Liver (tissue), 9 donors: ENCODE results near the gene TRIM71. TPM values are rescaled to one million over a fixed set of nuclear protein-coding genes. Genes with fewer than 3 reads are reported as not detected.
A peak's percentile ranks its signal among the peaks of the same experiment; 100 is the strongest.

Experiments used
- DNase-seq: peaks from one replicate; pipeline ENCODE4 v3.0.0-alpha.2; 2017; ENCODE audit warnings: low spot score
- H3K27ac ChIP-seq, 2 donors: one replicate each; pipeline ENCODE4 v1.7.0; 2013; ENCODE audit warnings: inconsistent platforms in 2 of 2, low read length in 2 of 2, control low read depth in 1 of 2, low read depth in 1 of 2, mild to moderate bottlenecking in 1 of 2
- H3K27me3 ChIP-seq, 4 donors: one replicate each; pipeline versions ENCODE4 v1.6.1 to v1.7.0; 2013; ENCODE audit warnings: low read length in 3 of 4, inconsistent platforms in 1 of 4, mild to moderate bottlenecking in 1 of 4, moderate library complexity in 1 of 4; ENCODE audit not compliant: control insufficient read depth in 4 of 4, insufficient read depth in 4 of 4
- H3K36me3 ChIP-seq, 4 donors: one replicate each; pipeline versions ENCODE4 v1.6.1 to v1.7.0; 2013; ENCODE audit warnings: low read length in 3 of 4, mild to moderate bottlenecking in 3 of 4, low read depth in 1 of 4, moderate library complexity in 1 of 4; ENCODE audit not compliant: control insufficient read depth in 4 of 4, insufficient read depth in 3 of 4
- H3K4me1 ChIP-seq, 4 donors: one replicate each; pipeline versions ENCODE4 v1.6.1 to v1.7.0; 2013; ENCODE audit warnings: low read length in 3 of 4, mild to moderate bottlenecking in 3 of 4, moderate library complexity in 1 of 4; ENCODE audit not compliant: control insufficient read depth in 4 of 4, insufficient read depth in 4 of 4
- H3K4me3 ChIP-seq, 3 donors: one replicate each; pipeline versions ENCODE4 v1.6.1 to v1.7.0; 2013; ENCODE audit warnings: low read length in 3 of 3, control low read depth in 1 of 3, low read depth in 1 of 3, mild to moderate bottlenecking in 1 of 3
- H3K9ac ChIP-seq, 2 donors: one replicate each; pipeline ENCODE4 v1.7.0; 2013; ENCODE audit warnings: low read length in 2 of 2, mild to moderate bottlenecking in 2 of 2, moderate library complexity in 2 of 2, control low read depth in 1 of 2, low read depth in 1 of 2
- H3K9me3 ChIP-seq, 4 donors: one replicate each; pipeline versions ENCODE4 v1.6.1 to v1.7.0; 2013; ENCODE audit warnings: low read length in 3 of 4; ENCODE audit not compliant: control insufficient read depth in 4 of 4
- ATF3 ChIP-seq: IDR thresholded peaks from 2 replicates; pipeline ENCODE4 v1.6.1; 2016; ENCODE audit warnings: antibody characterized with exemption
- CTCF ChIP-seq: fragments of 150-350 bp; IDR thresholded peaks from 2 replicates; pipeline ENCODE4 v1.5.1; 2017; ENCODE audit warnings: improper control_type of control experiment, low read depth, low read length; ENCODE audit not compliant: missing input control
- EGR1 ChIP-seq, 2 donors: IDR thresholded peaks; 2 replicates each; pipeline ENCODE4 v1.6.1; 2016 to 2018; ENCODE audit warnings: antibody characterized with exemption in 2 of 2, low read depth in 2 of 2
- FOXA1 ChIP-seq: IDR thresholded peaks from 2 replicates; pipeline ENCODE4 v1.6.1; 2016; ENCODE audit warnings: antibody characterized with exemption
- FOXA2 ChIP-seq: IDR thresholded peaks from 2 replicates; pipeline ENCODE4 v1.6.1; 2016; ENCODE audit warnings: antibody characterized with exemption
- GABPA ChIP-seq, 2 donors: IDR thresholded peaks in 1 of 2; conservative IDR thresholded peaks in 1 of 2; 2 replicates each; pipeline ENCODE4 v1.6.1; 2016; ENCODE audit warnings: antibody characterized with exemption in 2 of 2, mild to moderate bottlenecking in 1 of 2, moderate library complexity in 1 of 2
- HNF4A ChIP-seq, 2 donors: conservative IDR thresholded peaks; 2 replicates each; pipeline ENCODE4 v1.6.1; 2016; ENCODE audit warnings: antibody characterized with exemption in 2 of 2, mild to moderate bottlenecking in 2 of 2
- HNF4G ChIP-seq: IDR thresholded peaks from 2 replicates; pipeline ENCODE4 v1.6.1; 2016; ENCODE audit warnings: antibody characterized with exemption
- JUND ChIP-seq, 2 donors: IDR thresholded peaks; 2 replicates each; pipeline ENCODE4 v1.6.1; 2016; ENCODE audit warnings: antibody characterized with exemption in 2 of 2
- MAX ChIP-seq: IDR thresholded peaks from 2 replicates; pipeline ENCODE4 v1.6.1; 2016; ENCODE audit warnings: antibody characterized with exemption
- NR2F2 ChIP-seq: IDR thresholded peaks from 2 replicates; pipeline ENCODE4 v1.6.1; 2016; ENCODE audit warnings: antibody characterized with exemption
- RAD21 ChIP-seq, 2 donors: IDR thresholded peaks; 2 replicates each; pipeline ENCODE4 v1.6.1; 2016; ENCODE audit warnings: antibody characterized with exemption in 2 of 2, mild to moderate bottlenecking in 2 of 2
- REST ChIP-seq: IDR thresholded peaks from 2 replicates; pipeline ENCODE4 v1.6.1; 2016; ENCODE audit warnings: antibody characterized with exemption, mild to moderate bottlenecking
- RXRA ChIP-seq, 2 donors: IDR thresholded peaks; 2 replicates each; pipeline ENCODE4 v1.6.1; 2017 to 2018; ENCODE audit warnings: antibody characterized with exemption in 2 of 2, mild to moderate bottlenecking in 1 of 2
- SP1 ChIP-seq: IDR thresholded peaks from 2 replicates; pipeline ENCODE4 v1.6.1; 2018; ENCODE audit warnings: antibody characterized with exemption, mild to moderate bottlenecking
- TAF1 ChIP-seq: conservative IDR thresholded peaks from 2 replicates; pipeline ENCODE4 v1.6.1; 2016; ENCODE audit warnings: antibody characterized with exemption, mild to moderate bottlenecking
- YY1 ChIP-seq: IDR thresholded peaks from 2 replicates; pipeline ENCODE4 v1.6.1; 2016; ENCODE audit warnings: antibody characterized with exemption, mild to moderate bottlenecking
- WGBS: extraction: QIAGEN DNeasy Blood & Tissue Kit; methylation state at CpG from one replicate; pipeline ENCODE4 v1.1.7; 2013; 5-methylcytosine and 5-hydroxymethylcytosine counted together
- polyA plus RNA-seq, 2 donors: library from polyadenylated mRNA; stranded (reverse) in 1 of 2; unstranded in 1 of 2; fragments of 200-250 nt in 1 of 2; fragments of >200 nt in 1 of 2; fragmentation: Nextera tagmentation in 1 of 2; extraction: Ambion mirVana in 1 of 2; gene quantifications; one replicate each; pipeline versions ENCODE4 v1.2.1 to v1.2.3, GENCODE V29; 2013 to 2015
- total RNA-seq, 2 donors: library from RNA; depleted of rRNA; stranded (reverse); fragments of >200 nt; gene quantifications; one replicate each; pipeline ENCODE4 v1.2.3, GENCODE V29; 2014
- TF ChIP-seq, protein P1 (sequence below): IDR thresholded peaks from 2 replicates; pipeline ENCODE4 v1.6.1; 2016; ENCODE audit warnings: antibody characterized with exemption
- donor health status: healthy.
- donor health status: healthy.
- donor health status: healthy.
- donor health status: healthy.
- donor health status: healthy.

TRIM71 gene
- total and polyA plus RNA-seq, 4 donors = under 0.01 to 9.1 TPM; not detected in 2

DNA sequence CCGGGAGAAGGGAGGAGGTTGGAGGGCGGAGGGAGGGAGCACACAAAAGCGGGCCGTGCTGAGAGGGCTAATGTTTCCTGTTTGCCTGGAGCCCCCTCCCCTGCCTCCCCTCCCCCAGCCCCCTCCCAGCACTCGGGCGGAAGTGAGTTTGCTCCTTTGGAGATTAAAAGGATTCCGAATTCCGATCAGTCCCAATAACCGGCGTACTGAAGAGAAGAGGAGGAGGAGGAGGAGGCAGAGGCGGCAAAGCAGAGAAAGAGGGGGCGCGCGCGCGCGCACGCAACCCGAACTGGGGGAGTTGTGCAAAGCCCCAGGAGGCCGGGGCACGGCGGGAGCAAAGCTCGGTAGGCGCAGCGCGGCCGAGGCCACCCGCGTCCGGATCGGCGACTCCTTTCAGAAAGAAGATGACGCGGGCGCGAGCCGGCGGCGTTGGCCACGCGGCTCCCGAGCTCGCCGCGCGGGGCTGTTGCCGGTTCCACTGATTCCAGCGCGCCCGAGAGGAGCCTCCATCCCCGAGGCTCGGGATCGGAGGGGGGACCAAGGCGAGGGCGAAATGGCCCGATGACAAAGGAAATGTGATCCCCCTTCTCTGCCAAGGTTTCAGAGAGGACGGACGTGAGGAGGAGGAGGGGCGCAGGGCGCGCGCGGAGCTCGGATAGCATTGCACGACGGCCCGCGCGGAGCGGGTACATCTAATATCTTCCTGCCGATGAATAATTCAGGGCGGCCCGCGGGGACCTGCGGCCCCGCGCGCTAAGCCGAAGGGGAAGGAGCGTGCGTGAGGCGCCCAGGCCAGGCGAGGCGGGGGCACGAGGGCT, 1.1 kb upstream of the TRIM71 start:
- H3K9ac ChIP-seq = no peak overlapping the region
- 2% methylated on average over 85 of the region's 85 CpGs for WGBS

More for the DNA sequence above, 1.1 kb upstream of the TRIM71 start:
- H3K27me3 ChIP-seq = peaks cover 2 to 29% (median 19%) of the 10 kb centered on the region in 4 donors
- H3K4me1 ChIP-seq = peaks cover 16 to 27% (median 21%) of the 10 kb centered on the region in 4 donors
- DNase-seq = peak; percentile 58
- H3K4me3 ChIP-seq = peak overlapping the region; percentile 32 to 54 (median 50)
- no peak overlapping the region for H3K27ac ChIP-seq
- no peaks in the 10 kb centered on the region for H3K36me3 ChIP-seq
- H3K9me3 ChIP-seq = peaks cover 0 to 15% (median 0%) of the 10 kb centered on the region in 4 donors
- TF ChIP-seq RXRA (IDR thresholded peaks at IDR 0.05) = no peak
- no peak for TF ChIP-seq FOXA2
- no peak for TF ChIP-seq CTCF
- no peak for TF ChIP-seq YY1
- no peak for TF ChIP-seq SP1
- no peak for TF ChIP-seq GABPA (IDR thresholded peaks at IDR 0.05 in 1 of 2, conservative IDR thresholded peaks at IDR 0.05 in 1 of 2)
- no peak for TF ChIP-seq HNF4G
- no peak for TF ChIP-seq RAD21 (IDR thresholded peaks at IDR 0.05)
- TF ChIP-seq NR2F2 = no peak
- TF ChIP-seq REST = no peak
- no peak for TF ChIP-seq HNF4A (conservative IDR thresholded peaks at IDR 0.05)
- TF ChIP-seq EGR1 (IDR thresholded peaks at IDR 0.05; ENCODE audit: low read depth in 2 of 2) = no peak
- TF ChIP-seq, protein P1, sequence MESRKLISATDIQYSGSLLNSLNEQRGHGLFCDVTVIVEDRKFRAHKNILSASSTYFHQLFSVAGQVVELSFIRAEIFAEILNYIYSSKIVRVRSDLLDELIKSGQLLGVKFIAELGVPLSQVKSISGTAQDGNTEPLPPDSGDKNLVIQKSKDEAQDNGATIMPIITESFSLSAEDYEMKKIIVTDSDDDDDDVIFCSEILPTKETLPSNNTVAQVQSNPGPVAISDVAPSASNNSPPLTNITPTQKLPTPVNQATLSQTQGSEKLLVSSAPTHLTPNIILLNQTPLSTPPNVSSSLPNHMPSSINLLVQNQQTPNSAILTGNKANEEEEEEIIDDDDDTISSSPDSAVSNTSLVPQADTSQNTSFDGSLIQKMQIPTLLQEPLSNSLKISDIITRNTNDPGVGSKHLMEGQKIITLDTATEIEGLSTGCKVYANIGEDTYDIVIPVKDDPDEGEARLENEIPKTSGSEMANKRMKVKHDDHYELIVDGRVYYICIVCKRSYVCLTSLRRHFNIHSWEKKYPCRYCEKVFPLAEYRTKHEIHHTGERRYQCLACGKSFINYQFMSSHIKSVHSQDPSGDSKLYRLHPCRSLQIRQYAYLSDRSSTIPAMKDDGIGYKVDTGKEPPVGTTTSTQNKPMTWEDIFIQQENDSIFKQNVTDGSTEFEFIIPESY = no peak
- TF ChIP-seq FOXA1 = no peak
- TF ChIP-seq TAF1 = no peak
- TF ChIP-seq ATF3 = no peak
- TF ChIP-seq JUND (IDR thresholded peaks at IDR 0.05) = no peak
- TF ChIP-seq MAX = no peak
